NCI-H1105 treated with DMSO at 0.1 percent for 48 hours (cell line): ENCODE results near the gene AHDC1.
"Not testable (repeated sequence)": the region's sequence is repeated elsewhere in the genome, so short reads cannot be mapped to it uniquely, and the experiment has no call there.

ENCODE experiments used
- DNase-seq: peaks from one replicate; lab custom pipeline; 2025; lab: John Stamatoyannopoulos, UW

AHDC1 gene

GRCh38 chr1:27564710-27565649 is 39.0 kb downstream of the AHDC1 start:
- no peak for DNase-seq

GRCh38 chr1:27563591-27564471 is 40.1 kb downstream of the AHDC1 start:
- no peak for DNase-seq

DNA sequence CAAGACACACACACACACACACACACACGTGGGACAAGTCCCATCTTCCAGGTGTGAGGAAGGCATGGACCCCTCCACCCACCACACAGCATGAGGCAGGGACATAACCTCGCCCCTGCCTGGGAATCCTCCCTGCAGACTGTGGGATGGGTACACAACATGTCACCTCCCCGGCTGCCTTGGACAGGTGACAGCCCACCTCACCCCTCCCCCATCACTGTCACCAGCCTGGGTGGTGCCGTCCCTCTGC is 40.7 kb downstream of the AHDC1 start:
- no peak for DNase-seq

GRCh38 chr1:27562534-27563340 is 41.2 kb downstream of the AHDC1 start:
- DNase-seq: no peak

- DNase-seq: no peak
Observed at GRCh38 chr1:27562021-27562420, 41.9 kb downstream of the AHDC1 start.

GRCh38 chr1:27561124-27561899 is 42.6 kb downstream of the AHDC1 start:
- DNase-seq: no peak

- no peak for DNase-seq
Observed at GRCh38 chr1:27560268-27561123, 43.4 kb downstream of the AHDC1 start.

GRCh38 chr1:27559466-27560030 is 44.4 kb downstream of the AHDC1 start:
- DNase-seq: no peak

- no peak for DNase-seq
Observed at GRCh38 chr1:27557596-27558340, 46.2 kb downstream of the AHDC1 start.

DNA sequence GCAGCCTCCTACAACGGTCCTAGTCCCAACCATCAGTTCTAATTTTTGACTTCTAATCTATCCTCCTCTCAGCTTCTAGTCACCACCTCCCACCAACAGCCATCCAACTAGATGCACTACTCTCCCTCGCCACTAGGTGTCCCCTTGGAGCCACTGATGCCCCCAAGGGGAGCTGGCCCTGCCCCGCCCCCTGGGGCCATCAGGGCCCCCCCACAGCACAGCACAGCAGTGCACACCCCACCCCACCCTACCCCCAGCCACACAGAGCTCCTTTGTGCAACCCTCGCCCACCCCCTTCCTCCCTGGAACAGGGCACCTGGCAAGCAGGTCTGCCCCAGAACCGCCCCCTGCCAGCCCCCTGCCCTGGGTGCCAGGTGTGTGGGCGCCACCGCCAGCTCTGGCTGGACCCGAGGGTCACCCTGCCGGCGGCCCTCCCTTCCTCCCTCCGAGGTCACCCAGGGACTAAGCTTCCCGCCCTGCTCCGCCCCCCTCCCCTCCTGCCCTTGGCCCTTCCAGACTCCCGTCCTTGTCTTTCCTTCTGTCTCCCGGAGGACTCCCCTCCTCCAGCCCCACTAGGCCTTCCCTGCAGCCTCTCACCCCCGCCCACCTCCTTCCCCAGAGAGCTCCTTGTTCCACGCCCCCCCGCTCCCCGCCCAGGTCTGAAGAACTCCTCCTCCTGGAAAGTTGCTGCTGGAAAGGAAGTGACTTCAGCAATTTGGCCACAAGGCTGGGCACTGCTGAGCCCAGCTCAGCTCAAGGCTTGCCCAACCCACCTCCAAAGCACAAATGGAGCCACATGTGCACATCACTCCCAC is 47.0 kb downstream of the AHDC1 start:
- DNase-seq: peak; percentile 75

GRCh38 chr1:27556435-27556780 is 47.5 kb downstream of the AHDC1 start:
- DNase-seq: no peak

GRCh38 chr1:27555700-27556424 is 48.1 kb downstream of the AHDC1 start:
- DNase-seq: no peak

DNA sequence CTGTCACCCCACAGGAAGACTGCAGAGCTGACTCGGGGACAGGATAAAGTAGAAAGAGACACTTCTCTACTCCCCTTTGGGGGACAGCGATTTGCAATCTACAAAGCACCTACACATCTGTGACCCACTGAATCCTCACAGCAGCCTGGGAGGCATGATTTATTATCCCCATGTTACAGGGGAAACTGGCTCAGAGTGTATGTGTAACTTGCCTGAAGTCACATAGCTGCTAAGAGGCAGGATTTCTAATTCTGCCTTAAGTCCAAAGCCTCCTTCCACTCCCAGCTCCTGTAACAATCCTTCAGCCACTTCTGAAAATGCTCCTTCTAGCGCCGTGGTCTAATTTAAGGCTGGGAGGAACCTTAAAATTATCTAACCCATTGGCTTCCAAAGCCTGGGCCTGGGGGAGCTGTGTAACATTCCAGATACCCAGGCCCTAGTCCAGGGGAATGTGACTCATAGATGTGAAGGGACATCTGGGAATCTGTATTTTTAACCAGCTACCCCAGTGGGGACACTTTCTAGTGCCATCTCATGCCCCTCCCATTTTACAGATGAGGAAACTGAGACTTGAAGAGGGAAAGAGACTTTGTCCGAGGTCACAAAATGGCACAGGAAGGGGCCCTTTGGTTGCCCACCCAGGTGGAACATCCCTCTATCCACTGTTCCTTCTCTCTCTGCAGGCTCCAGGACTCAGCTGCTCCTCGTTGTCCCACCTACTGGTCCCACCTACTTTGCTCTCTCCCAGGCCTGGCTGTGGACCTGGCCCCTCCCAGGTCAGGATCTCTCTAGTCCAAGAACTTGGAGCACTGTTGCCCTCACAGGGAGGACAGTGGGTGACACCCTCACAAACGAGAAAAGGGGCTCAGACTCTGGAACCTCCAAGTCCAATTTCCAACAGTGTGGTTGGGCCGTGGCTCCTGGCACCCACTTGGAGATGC is 48.9 kb downstream of the AHDC1 start:
- no peak for DNase-seq

DNA sequence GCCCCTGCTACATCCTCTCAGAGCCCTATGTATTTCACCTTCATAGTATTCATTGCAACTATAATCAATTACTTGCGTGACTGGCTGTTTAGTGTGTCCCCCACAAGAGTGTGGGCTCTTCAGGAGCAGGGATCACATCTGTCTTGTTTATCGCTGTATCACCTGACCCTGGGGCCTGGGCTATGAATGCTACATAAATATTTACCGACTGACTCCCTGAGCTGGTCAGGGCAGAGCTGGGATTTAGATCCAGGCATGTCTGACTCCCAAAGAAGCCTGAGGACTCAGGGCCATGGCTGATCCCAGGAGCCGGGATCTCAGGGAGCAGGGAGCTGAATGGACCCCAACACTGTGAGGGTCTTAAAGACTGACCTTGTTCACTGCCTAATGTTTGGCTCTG is 49.7 kb downstream of the AHDC1 start:
- DNase-seq: no peak

DNA sequence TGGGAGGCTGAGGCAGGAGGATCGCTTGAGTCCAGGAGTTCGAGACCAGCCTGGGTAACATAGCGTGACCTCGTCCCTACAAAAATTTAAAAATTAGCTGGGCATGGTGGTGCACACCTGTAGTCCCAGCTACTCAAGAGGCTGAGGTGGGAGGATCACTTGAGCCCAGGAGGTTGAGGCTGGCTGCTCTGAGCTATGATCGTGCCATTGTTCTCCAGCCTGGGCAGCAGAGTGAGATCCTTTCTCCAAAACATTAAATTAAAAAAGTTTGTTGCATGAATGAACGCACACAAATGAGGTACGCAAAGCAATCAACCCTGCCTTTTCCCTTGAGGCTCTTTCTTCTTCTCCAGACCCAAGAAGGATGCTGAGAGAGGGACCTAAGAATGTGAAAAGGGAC is 50.1 kb downstream of the AHDC1 start:
- DNase-seq: not testable (repeated sequence)

- no peak for DNase-seq
Observed at GRCh38 chr1:27552911-27553420, 51.0 kb downstream of the AHDC1 start.

- DNase-seq: no peak
Observed at GRCh38 chr1:27551953-27552312, 52.0 kb downstream of the AHDC1 start.
